Measurements from ENCODE around the gene NEXMIF. TPM values are rescaled to one million over a fixed set of nuclear protein-coding genes. Genes with fewer than 3 reads are reported as not detected.

Gene NEXMIF
- total and polyA plus RNA-seq, 2 of the 8 experiments (the other 6 are each of a cell fraction or from before 2014, with no cell fraction given), result 0.18 to 0.73 TPM

GRCh38 chrX:74797338-74797887, 127.8 kb downstream of the NEXMIF start:
- no peak overlapping the region for H2AK5ac ChIP-seq (ENCODE audit: low read depth, low read length)
- no peak overlapping the region for H2AFZ ChIP-seq (ENCODE audit: low read length)
- no peak overlapping the region for H2BK20ac ChIP-seq (ENCODE audit: low read length)
- no peak overlapping the region for H3K56ac ChIP-seq (replicated peaks; ENCODE audit: insufficient read length, low read depth, low read length)
- H3K9ac ChIP-seq (replicated peaks in 1 of 4; ENCODE audit: extremely low read depth in 1 of 4, low read depth in 3 of 4, low read length in 3 of 4), result no peak overlapping the region
- H2BK15ac ChIP-seq (ENCODE audit: low read length), result no peak overlapping the region
- H3K14ac ChIP-seq (ENCODE audit: insufficient read length), result no peak overlapping the region
- no peaks in the 10 kb centered on the region; a peak in 1 of 4 replicates for H3K9me3 ChIP-seq (ENCODE audit: insufficient read depth in 2 of 2, low read depth in 1 of 2, low read length in 1 of 2)
- WGBS, 2 experiments (ENCODE audit: extremely low coverage in 1 of 2, insufficient coverage in 1 of 2, insufficient read length in 1 of 2, insufficient replicate concordance in 2 of 2, low coverage in 1 of 2, low lambda C conversion rate in 2 of 2, missing lambda C conversion rate in 1 of 2), result 91% methylated on average over 2 of the region's 2 CpGs; no CpG with 5 or more reads in 1 of the 2 experiments
- no peak overlapping the region for H4K8ac ChIP-seq (ENCODE audit: extremely low read depth, insufficient read depth, low read length)
- no peaks in the 10 kb centered on the region for H3K79me2 ChIP-seq (ENCODE audit: control insufficient read depth in 1 of 2, insufficient read depth in 2 of 2, low read length in 2 of 2)
- no peak for FAIRE-seq
- H3K18ac ChIP-seq (ENCODE audit: extremely low read depth, low read length), result no peak overlapping the region
- no peak overlapping the region for H4K91ac ChIP-seq (replicated peaks; ENCODE audit: insufficient read length, low read length)
- no peak for TF ChIP-seq SIX5 (IDR thresholded peaks at IDR 0.05; ENCODE audit: low read depth, low read length)
- TF ChIP-seq BRCA1 (IDR thresholded peaks at IDR 0.05; ENCODE audit: low read depth, low read length), result no peak
- no peak for TF ChIP-seq HDAC2 (IDR thresholded peaks at IDR 0.05; ENCODE audit: borderline replicate concordance in 1 of 2, low read depth in 2 of 2, low read length in 2 of 2)
- no peak for TF ChIP-seq FOSL1 (IDR thresholded peaks at IDR 0.05; ENCODE audit: insufficient read depth, low read depth, low read length)
- DNase-seq (ENCODE audit: low read depth in 1 of 2, low spot score in 2 of 2), result no peak
- H4K5ac ChIP-seq (ENCODE audit: insufficient read length, low read depth, low read length), result no peak overlapping the region
- H3K23ac ChIP-seq (ENCODE audit: insufficient read length), result no peak overlapping the region
- no peak overlapping the region for H2BK5ac ChIP-seq (ENCODE audit: low read depth, low read length)
- no peaks in the 10 kb centered on the region for H3K79me1 ChIP-seq (ENCODE audit: low read depth, low read length)
- no peaks in the 10 kb centered on the region for H3K36me3 ChIP-seq (ENCODE audit: control insufficient read depth in 2 of 4, insufficient read depth in 4 of 4, low read length in 3 of 4)
- H3K4me3 ChIP-seq (ENCODE audit: extremely low read depth in 1 of 4, insufficient read depth in 2 of 4, low read depth in 3 of 4, low read length in 4 of 4), result no peak overlapping the region
- H2BK120ac ChIP-seq (replicated peaks; ENCODE audit: low read depth, low read length), result no peak overlapping the region
- H3K4me2 ChIP-seq (ENCODE audit: insufficient read depth in 1 of 2, low read depth in 2 of 2, low read length in 2 of 2), result no peak overlapping the region
- H3K4ac ChIP-seq (replicated peaks; ENCODE audit: insufficient read length, low read depth, low read length), result no peak overlapping the region
- H3K4me1 ChIP-seq (replicated peaks in 1 of 4; ENCODE audit: control insufficient read depth in 3 of 4, insufficient read depth in 4 of 4, low read length in 3 of 4), result no peaks in the 10 kb centered on the region
- H2BK12ac ChIP-seq (ENCODE audit: low read depth, low read length), result no peak overlapping the region
- no peaks in the 10 kb centered on the region for H3K27me3 ChIP-seq (replicated peaks in 1 of 4; ENCODE audit: control insufficient read depth in 3 of 4, extremely low read depth in 1 of 4, insufficient read depth in 3 of 4, low read length in 3 of 4)
- ChIA-PET CTCF (ENCODE audit: partially characterized antibody) (no interaction called here), POLR2A (ENCODE audit: partially characterized antibody) (no interaction called here)
- H3K23me2 ChIP-seq (ENCODE audit: low read depth, low read length), result no peaks in the 10 kb centered on the region
- no peaks in the 10 kb centered on the region for H4K20me1 ChIP-seq (replicated peaks in 1 of 2; ENCODE audit: control insufficient read depth in 1 of 2, insufficient read depth in 2 of 2, low read length in 2 of 2)
- no peak overlapping the region for H3K27ac ChIP-seq (ENCODE audit: low read depth, low read length)
